HEK293 (cell line): ENCODE data around the gene OR13J1.

Experiments used
- CTCF ChIA-PET: fragments of 350-600 bp; formaldehyde crosslinking; extraction: SDS; loops from one replicate; lab custom pipeline; 2021; ENCODE audit warnings: antibody characterized with exemption; lab: Yijun Ruan, JAX
- POLR2A ChIA-PET: fragments of 300-600 bp; formaldehyde crosslinking; extraction: SDS; loops from one replicate; lab custom pipeline; 2020; ENCODE audit warnings: antibody characterized with exemption, inconsistent platforms; lab: Yijun Ruan, JAX
- H3K27ac ChIP-seq: fragments of 200-500 bp; sonication (Bioruptor generic); 2 replicates; pipeline ENCODE4 v1.5.1; 2014; ENCODE audit warnings: low read depth, low read length, control low read depth, inconsistent platforms; ENCODE audit errors: extremely low read depth
- H3K36me3 ChIP-seq, 2 experiments: fragments of 200-500 bp in 1 of 2; sonication (Bioruptor generic) in 1 of 2; 1 replicate in 1 of 2; 2 replicates in 1 of 2; pipeline ENCODE4 v1.5.1; 2014 to 2017; ENCODE audit warnings: inconsistent platforms in 2 of 2, low read length in 2 of 2; ENCODE audit not compliant: control insufficient read depth in 2 of 2, insufficient read depth in 1 of 2
- H3K4me1 ChIP-seq: fragments of 200-500 bp; sonication (Bioruptor generic); 2 replicates; pipeline ENCODE4 v1.5.1; 2014; ENCODE audit warnings: mild to moderate bottlenecking, low read length, inconsistent platforms; ENCODE audit not compliant: control insufficient read depth, insufficient read depth
- H3K4me3 ChIP-seq: 2 replicates; pipeline ENCODE4 v1.5.1; 2011; ENCODE audit warnings: low read depth, mild to moderate bottlenecking, control low read depth, low read length, moderate library complexity
- H3K9me3 ChIP-seq: fragments of 200-500 bp; sonication (Bioruptor generic); 2 replicates; pipeline ENCODE4 v1.5.1; 2014; ENCODE audit warnings: low read depth, low read length, inconsistent platforms; ENCODE audit not compliant: control insufficient read depth, insufficient read depth
- BCL11A ChIP-seq: fragments of 450-650 bp; formaldehyde crosslinking; IDR thresholded peaks from 2 replicates; pipeline ENCODE4 v1.5.1; 2016; ENCODE audit warnings: low read depth, missing biosample characterization, missing genetic modification characterization
- GLIS1 ChIP-seq: fragments of 450-650 bp; formaldehyde crosslinking; IDR thresholded peaks from 2 replicates; pipeline ENCODE4 v1.5.1; 2016; ENCODE audit warnings: missing biosample characterization, missing genetic modification characterization
- INSM2 ChIP-seq: fragments of 450-650 bp; formaldehyde crosslinking; IDR thresholded peaks from 2 replicates; pipeline ENCODE4 v1.5.1; 2016; ENCODE audit warnings: missing biosample characterization, missing genetic modification characterization
- KLF10 ChIP-seq: fragments of 450-650 bp; IDR thresholded peaks from 2 replicates; pipeline ENCODE4 v1.5.1; 2018; ENCODE audit warnings: missing biosample characterization, mild to moderate bottlenecking, missing genetic modification characterization
- PATZ1 ChIP-seq: fragments of 450-650 bp; formaldehyde crosslinking; IDR thresholded peaks from 2 replicates; pipeline ENCODE4 v1.5.1; 2016; ENCODE audit warnings: missing biosample characterization, missing genetic modification characterization
- SP2 ChIP-seq: fragments of 450-650 bp; formaldehyde crosslinking; IDR thresholded peaks from 2 replicates; pipeline ENCODE4 v1.5.1; 2016; ENCODE audit warnings: missing biosample characterization, missing genetic modification characterization
- SP3 ChIP-seq: fragments of 450-650 bp; formaldehyde crosslinking; IDR thresholded peaks from 2 replicates; pipeline ENCODE4 v1.5.1; 2016; ENCODE audit warnings: missing biosample characterization, missing genetic modification characterization
- ZBTB17 ChIP-seq: fragments of 450-650 bp; formaldehyde crosslinking; IDR thresholded peaks from 2 replicates; pipeline ENCODE4 v1.5.1; 2016; ENCODE audit warnings: missing biosample characterization, missing genetic modification characterization
- ZBTB20 ChIP-seq: fragments of 450-650 bp; formaldehyde crosslinking; IDR thresholded peaks from 2 replicates; pipeline ENCODE4 v1.5.1; 2016; ENCODE audit warnings: missing biosample characterization, missing genetic modification characterization
- ZBTB48 ChIP-seq: fragments of 450-650 bp; formaldehyde crosslinking; IDR thresholded peaks from 2 replicates; pipeline ENCODE4 v1.5.1; 2016; ENCODE audit warnings: missing biosample characterization, missing genetic modification characterization
- ZFP37 ChIP-seq: fragments of 450-650 bp; formaldehyde crosslinking; IDR thresholded peaks from 2 replicates; pipeline ENCODE4 v1.5.1; 2016; ENCODE audit warnings: missing biosample characterization, missing genetic modification characterization
- ZNF146 ChIP-seq: fragments of 450-650 bp; formaldehyde crosslinking; IDR thresholded peaks from 2 replicates; pipeline ENCODE4 v1.5.1; 2016; ENCODE audit warnings: missing biosample characterization, missing genetic modification characterization
- ZNF223 ChIP-seq: fragments of 450-650 bp; formaldehyde crosslinking; IDR thresholded peaks from 2 replicates; pipeline ENCODE4 v1.5.1; 2016; ENCODE audit warnings: missing biosample characterization, missing genetic modification characterization
- ZNF26 ChIP-seq: fragments of 450-650 bp; formaldehyde crosslinking; IDR thresholded peaks from 2 replicates; pipeline ENCODE4 v1.5.1; 2016; ENCODE audit warnings: missing biosample characterization, missing genetic modification characterization
- ZNF335 ChIP-seq: fragments of 450-650 bp; formaldehyde crosslinking; conservative IDR thresholded peaks from 2 replicates; pipeline ENCODE4 v1.5.1; 2016; ENCODE audit warnings: missing biosample characterization, missing genetic modification characterization
- ZNF341 ChIP-seq: fragments of 450-650 bp; formaldehyde crosslinking; IDR thresholded peaks from 2 replicates; pipeline ENCODE4; 2016; ENCODE audit warnings: low read depth, missing biosample characterization, missing genetic modification characterization
- ZNF600 ChIP-seq: fragments of 450-650 bp; formaldehyde crosslinking; IDR thresholded peaks from 2 replicates; pipeline ENCODE4 v1.5.1; 2016; ENCODE audit warnings: missing biosample characterization, missing genetic modification characterization
- ZNF792 ChIP-seq: fragments of 450-650 bp; formaldehyde crosslinking; IDR thresholded peaks from 2 replicates; pipeline ENCODE4 v1.5.1; 2016; ENCODE audit warnings: missing biosample characterization, missing genetic modification characterization

The OR13J1 gene

GRCh38 chr9:35829764-35830096 is 40.5 kb downstream of the OR13J1 start:
- CTCF ChIA-PET, result interaction anchor here (0.5 to 0.7 kb wide), 3 partner anchors 16 to 1069 kb away, joined by 3 to 5 read pairs (median 3); no protein-coding TSS in a partner anchor
- Histone ChIP-seq H3K27ac (peak overlapping the region; percentile 34; the same call in 1 of the 2 replicates), H3K4me1 (peaks cover 4% of the 10 kb centered on the region; the same call in 1 of the 2 replicates), H3K36me3 (peaks cover 0 to 4% of the 10 kb centered on the region in 2 experiments; a peak in 1 of 3 replicates), H3K4me3 (peak overlapping the region; percentile 59), H3K9me3 (no peaks in the 10 kb centered on the region)
- TF ChIP-seq PATZ1 (peak; percentile 2; the same call in 1 of the 2 replicates), ZFP37 (tag by site-specific recombination) (no peak), ZNF341 (tag by site-specific recombination) (peak; percentile 7; the same call in 1 of the 2 replicates), ZBTB17 (tag by site-specific recombination) (peak; percentile 27; the same call in 1 of the 2 replicates), ZNF792 (tag by site-specific recombination) (no peak), INSM2 (tag by site-specific recombination) (no peak), SP2 (tag by site-specific recombination) (0 out of 2 replicates have a peak, but pooled peaks have one; percentile 0), ZBTB20 (tag by site-specific recombination) (peak; percentile 49; the same call in 1 of the 2 replicates)
- POLR2A ChIA-PET, result no interaction called here

- POLR2A ChIA-PET, result interaction anchor here (1.0 kb wide), 3 partner anchors 15 to 97 kb away, joined by 5 to 6 read pairs (median 5); partner anchors contain the start of genes CREB3, HINT2, SPAG8 and TLN1
- peak within 1 kb of the TSS; percentile 34; the same call in 1 of the 2 replicates for H3K27ac ChIP-seq
These were observed 41.0 kb downstream of the OR13J1 start, which contains the start of gene TMEM8B for GRCh38 chr9:35829084-35829763. Gene TMEM8B (plus strand): TSS chr9:35829228. CDS start chr9:35829448, 220 bp downstream.

More at GRCh38 chr9:35829084-35829763, 41.0 kb downstream of the OR13J1 start, which contains the start of gene TMEM8B:
- TF ChIP-seq ZNF792 (tag by site-specific recombination) (no peak), BCL11A (tag by site-specific recombination) (no peak), ZNF335 (tag by site-specific recombination) (peak; percentile 55), SP3 (0 out of 2 replicates have a peak, but pooled peaks have one; percentile 3), ZBTB20 (tag by site-specific recombination) (peak; percentile 76), ZNF26 (tag by site-specific recombination) (no peak), ZBTB48 (tag by site-specific recombination) (peak; percentile 83), SP2 (tag by site-specific recombination) (peak; percentile 62), GLIS1 (no peak), ZNF600 (0 out of 2 replicates have a peak, but pooled peaks have one; percentile 60), ZNF341 (tag by site-specific recombination) (peak; percentile 34; the same call in 1 of the 2 replicates), ZNF223 (tag by site-specific recombination) (peak; percentile 89), ZNF146 (tag by site-specific recombination) (no peak), PATZ1 (peak; percentile 45; the same call in 1 of the 2 replicates), KLF10 (tag by site-specific recombination) (peak; percentile 35; the same call in 1 of the 2 replicates)
- TF ChIP-seq, all 188 proteins: peak for 10
- no peaks in the 10 kb centered on the region for H3K36me3 ChIP-seq
- H3K4me1 ChIP-seq, result peaks cover 4% of the 10 kb centered on the region; the same call in 1 of the 2 replicates
- peak within 1 kb of the TSS; percentile 59 for H3K4me3 ChIP-seq
- no peaks in the 10 kb centered on the region for H3K9me3 ChIP-seq
- CTCF ChIA-PET, result interaction anchor here (0.6 to 1.0 kb wide), 4 partner anchors 16 to 752 kb away, joined by 3 to 5 read pairs (median 3); no protein-coding TSS in a partner anchor
